MCF 10A (cell line): Measurements from ENCODE around the gene PFN4. TPM values are rescaled to one million over a fixed set of nuclear protein-coding genes. Genes with fewer than 3 reads are reported as not detected.
A peak's percentile ranks its signal among the peaks of the same experiment; 100 is the strongest.

Experiments
- BruUV-seq: library from RNA; stranded (reverse); fragments of 400-500 nt; replicated peaks from 2 replicates; lab custom pipeline; 2021; lab: Mats Ljungman, UMichigan
- CTCF ChIA-PET: fragments of 300-600 bp; sonication (Branson Sonifier 250); formaldehyde crosslinking; extraction: SDS; loops from one replicate; lab custom pipeline; 2021; ENCODE audit warnings: antibody characterized with exemption, inconsistent platforms; lab: Yijun Ruan, JAX
- POLR2A ChIA-PET: fragments of 300-600, 350-650 bp; sonication (Branson Sonifier 250); formaldehyde crosslinking; extraction: SDS; loops from one replicate; lab custom pipeline; 2020; ENCODE audit warnings: antibody characterized with exemption, inconsistent platforms; lab: Yijun Ruan, JAX
- DNase-seq: peaks from one replicate; pipeline ENCODE4 v3.0.0-alpha.2; 2018; ENCODE audit not compliant: unreplicated experiment
- H3K27ac Mint-ChIP-seq: one replicate; pipeline ENCODE4 v1.8.0; 2022; ENCODE audit warnings: mild to moderate bottlenecking, low read depth, mixed read lengths; ENCODE audit not compliant: unreplicated experiment
- H3K27me3 Mint-ChIP-seq: one replicate; pipeline ENCODE4 v1.8.0; 2022; ENCODE audit warnings: mixed read lengths; ENCODE audit not compliant: insufficient read depth, unreplicated experiment
- H3K36me3 Mint-ChIP-seq: one replicate; pipeline ENCODE4 v1.8.0; 2022; ENCODE audit warnings: mild to moderate bottlenecking, moderate library complexity, mixed read lengths; ENCODE audit not compliant: insufficient read depth, unreplicated experiment
- H3K4me1 Mint-ChIP-seq: one replicate; pipeline ENCODE4 v1.8.0; 2022; ENCODE audit warnings: mixed read lengths; ENCODE audit not compliant: insufficient read depth, unreplicated experiment
- H3K4me3 Mint-ChIP-seq: one replicate; pipeline ENCODE4 v1.8.0; 2022; ENCODE audit warnings: mild to moderate bottlenecking, moderate library complexity, mixed read lengths; ENCODE audit not compliant: unreplicated experiment
- H3K9me3 Mint-ChIP-seq: one replicate; pipeline ENCODE4 v1.8.0; 2022; ENCODE audit warnings: mixed read lengths; ENCODE audit not compliant: unreplicated experiment
- intact Hi-C: fragments of 100-400 bp; cut with micrococcal nuclease; formaldehyde crosslinking; loops from 2 replicates; pipeline ENCODE4 v1.14.1; 2022
- total RNA-seq: library from RNA; stranded (reverse); gene quantifications from 2 replicates; pipeline ENCODE4 v1.2.3, GENCODE V29; 2022
- TF ChIP-seq, protein P1 (sequence below): fragments of 200-600 bp; IDR thresholded peaks from one replicate; pipeline ENCODE4 v1.8.0; 2022; ENCODE audit warnings: antibody characterized with exemption, mild to moderate bottlenecking; ENCODE audit not compliant: unreplicated experiment

Gene PFN4
- total RNA-seq, 1 experiment from 2014 or later: 1.8 TPM

- TF ChIP-seq, protein P1, sequence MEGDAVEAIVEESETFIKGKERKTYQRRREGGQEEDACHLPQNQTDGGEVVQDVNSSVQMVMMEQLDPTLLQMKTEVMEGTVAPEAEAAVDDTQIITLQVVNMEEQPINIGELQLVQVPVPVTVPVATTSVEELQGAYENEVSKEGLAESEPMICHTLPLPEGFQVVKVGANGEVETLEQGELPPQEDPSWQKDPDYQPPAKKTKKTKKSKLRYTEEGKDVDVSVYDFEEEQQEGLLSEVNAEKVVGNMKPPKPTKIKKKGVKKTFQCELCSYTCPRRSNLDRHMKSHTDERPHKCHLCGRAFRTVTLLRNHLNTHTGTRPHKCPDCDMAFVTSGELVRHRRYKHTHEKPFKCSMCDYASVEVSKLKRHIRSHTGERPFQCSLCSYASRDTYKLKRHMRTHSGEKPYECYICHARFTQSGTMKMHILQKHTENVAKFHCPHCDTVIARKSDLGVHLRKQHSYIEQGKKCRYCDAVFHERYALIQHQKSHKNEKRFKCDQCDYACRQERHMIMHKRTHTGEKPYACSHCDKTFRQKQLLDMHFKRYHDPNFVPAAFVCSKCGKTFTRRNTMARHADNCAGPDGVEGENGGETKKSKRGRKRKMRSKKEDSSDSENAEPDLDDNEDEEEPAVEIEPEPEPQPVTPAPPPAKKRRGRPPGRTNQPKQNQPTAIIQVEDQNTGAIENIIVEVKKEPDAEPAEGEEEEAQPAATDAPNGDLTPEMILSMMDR: no peak
- Mint-ChIP-seq H3K27ac (peak overlapping the region; percentile 4), H3K4me3 (no peak overlapping the region), H3K27me3 (no peaks in the 10 kb centered on the region), H3K4me1 (peaks cover 25% of the 10 kb centered on the region), H3K36me3 (peaks cover 8% of the 10 kb centered on the region), H3K9me3 (peaks cover 16% of the 10 kb centered on the region)
- peak; percentile 38 for DNase-seq
- BruUV-seq: no TSS peak
- intact Hi-C loops: no loop called here
- ChIA-PET CTCF (interaction anchor here (0.8 kb wide), 1 partner anchor 22 kb away, joined by 5 read pairs; the partner anchor contains the start of gene TP53I3), POLR2A (interaction anchor here (0.5 to 2.1 kb wide), 7 partner anchors 9 to 366 kb away, joined by 3 to 7 read pairs (median 3); partner anchors contain the start of genes PFN4 and TP53I3)
Measured at GRCh38 chr2:24105816-24106215, 17.3 kb downstream of the PFN4 start.

- BruUV-seq: no TSS peak
- intact Hi-C loops: no loop called here
- TF ChIP-seq, protein P1: no peak
- POLR2A ChIA-PET: interaction anchor here (0.6 to 1.3 kb wide), 2 partner anchors 20 to 367 kb away, joined by 3 to 4 read pairs; partner anchors contain the start of gene TP53I3
- no peak overlapping the region for H3K4me3 Mint-ChIP-seq
- no peak overlapping the region for H3K27ac Mint-ChIP-seq
- H3K36me3 Mint-ChIP-seq: peaks cover 8% of the 10 kb centered on the region
- H3K4me1 Mint-ChIP-seq: peaks cover 25% of the 10 kb centered on the region
- peaks cover 16% of the 10 kb centered on the region for H3K9me3 Mint-ChIP-seq
- no peaks in the 10 kb centered on the region for H3K27me3 Mint-ChIP-seq
- CTCF ChIA-PET: interaction anchor here (0.6 to 0.7 kb wide), 2 partner anchors 20 to 280 kb away, joined by 4 to 5 read pairs; partner anchors contain the start of gene TP53I3
- DNase-seq: no peak
Measured at GRCh38 chr2:24104906-24105305, 18.2 kb downstream of the PFN4 start.

- POLR2A ChIA-PET: no interaction called here
Measured at GRCh38 chr2:24104110-24104650, 19.0 kb downstream of the PFN4 start.

GRCh38 chr2:24102677-24103076 lies 20.5 kb downstream of the PFN4 start:
- Mint-ChIP-seq H3K4me3 (no peak overlapping the region), H3K27me3 (no peaks in the 10 kb centered on the region), H3K9me3 (peaks cover 11% of the 10 kb centered on the region), H3K36me3 (peaks cover 7% of the 10 kb centered on the region), H3K4me1 (peaks cover 15% of the 10 kb centered on the region), H3K27ac (no peak overlapping the region)
- intact Hi-C loops: no loop called here
- CTCF ChIA-PET: interaction anchor here (0.9 to 1.9 kb wide), 3 partner anchors 18 to 172 kb away, joined by 3 to 5 read pairs (median 4); partner anchors contain the start of gene TP53I3
- no TSS peak for BruUV-seq
- POLR2A ChIA-PET: interaction anchor here (0.8 to 1.9 kb wide), 3 partner anchors 9 to 20 kb away, joined by 3 to 6 read pairs (median 3); partner anchors contain the start of gene TP53I3
- TF ChIP-seq, protein P1: no peak
- no peak for DNase-seq

More at GRCh38 chr2:24104110-24104650, 19.0 kb downstream of the PFN4 start:
- CTCF ChIA-PET: interaction anchor here (0.7 kb wide), 1 partner anchor 20 kb away, joined by 5 read pairs; the partner anchor contains the start of gene TP53I3
- no peak for DNase-seq
- intact Hi-C loops: no loop called here
- no peak overlapping the region for H3K4me3 Mint-ChIP-seq
- H3K4me1 Mint-ChIP-seq: peaks cover 23% of the 10 kb centered on the region
- peaks cover 16% of the 10 kb centered on the region for H3K9me3 Mint-ChIP-seq
- TF ChIP-seq, protein P1: no peak
- BruUV-seq: no TSS peak
- H3K27ac Mint-ChIP-seq: no peak overlapping the region
- H3K27me3 Mint-ChIP-seq: no peaks in the 10 kb centered on the region
- H3K36me3 Mint-ChIP-seq: peaks cover 8% of the 10 kb centered on the region
